SK-N-DZ (cell line): ENCODE measurements around the gene DNAJB1.
"Not testable (repeated sequence)": the region's sequence is repeated elsewhere in the genome, so short reads cannot be mapped to it uniquely, and the experiment has no call there.

Experiments used
- DNase-seq: peaks from one replicate; pipeline ENCODE4 v3.0.0-alpha.2; 2015; ENCODE audit warnings: low spot score

The DNAJB1 gene

GRCh38 chr19:14520543-14520942 is 2.3 kb upstream of the DNAJB1 start:
- no peak for DNase-seq

DNA sequence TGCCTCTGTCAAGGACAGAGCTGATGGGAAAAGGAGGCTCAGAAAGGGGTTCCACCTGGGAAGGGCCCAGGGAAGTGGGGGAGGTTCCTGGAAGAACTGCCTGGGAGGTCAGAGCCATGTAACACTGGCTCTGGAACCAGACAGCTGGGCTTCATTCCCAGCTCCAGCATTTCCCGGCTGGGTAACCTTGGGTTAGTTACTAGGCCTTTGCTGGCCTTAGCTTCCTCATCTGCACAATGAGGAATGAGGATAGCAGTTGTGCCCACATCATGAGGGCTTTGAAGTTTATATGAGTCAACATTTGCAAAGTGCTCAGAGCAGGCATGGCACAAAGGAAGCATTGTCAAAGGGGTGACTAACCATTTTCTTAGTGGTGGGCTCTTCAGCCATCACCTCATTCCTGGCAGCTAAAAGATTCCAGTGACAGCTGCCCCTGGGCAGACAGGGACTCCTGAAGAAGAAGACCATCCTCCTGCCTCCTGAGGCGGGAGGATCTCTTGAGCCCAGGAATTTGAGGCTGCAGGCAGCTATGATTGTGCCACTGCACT is 1.7 kb upstream of the DNAJB1 start:
- DNase-seq = no peak

GRCh38 chr19:14519245-14519859 is 1.2 kb upstream of the DNAJB1 start:
- DNase-seq = no peak

DNA sequence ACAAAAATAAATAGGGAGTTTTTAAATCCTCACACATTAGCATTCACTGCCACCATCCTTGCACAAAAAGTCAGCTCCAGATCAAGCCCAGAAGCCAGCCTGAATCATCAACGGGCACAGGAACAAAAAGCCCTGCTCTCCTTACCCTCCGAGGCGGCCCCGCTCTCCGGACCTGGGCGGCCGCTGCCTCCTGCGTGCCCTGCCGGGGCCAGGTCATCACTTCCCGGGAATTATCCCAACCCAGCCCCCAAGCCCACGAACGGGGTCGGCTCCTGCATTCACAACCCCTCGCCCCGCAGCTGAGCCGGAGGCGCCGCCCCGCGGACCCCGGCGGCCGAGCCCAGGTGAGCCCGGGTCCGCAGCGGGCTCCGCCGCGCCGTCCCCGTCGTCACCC is 754 bp downstream of the DNAJB1 start:
- no peak for DNase-seq

DNA sequence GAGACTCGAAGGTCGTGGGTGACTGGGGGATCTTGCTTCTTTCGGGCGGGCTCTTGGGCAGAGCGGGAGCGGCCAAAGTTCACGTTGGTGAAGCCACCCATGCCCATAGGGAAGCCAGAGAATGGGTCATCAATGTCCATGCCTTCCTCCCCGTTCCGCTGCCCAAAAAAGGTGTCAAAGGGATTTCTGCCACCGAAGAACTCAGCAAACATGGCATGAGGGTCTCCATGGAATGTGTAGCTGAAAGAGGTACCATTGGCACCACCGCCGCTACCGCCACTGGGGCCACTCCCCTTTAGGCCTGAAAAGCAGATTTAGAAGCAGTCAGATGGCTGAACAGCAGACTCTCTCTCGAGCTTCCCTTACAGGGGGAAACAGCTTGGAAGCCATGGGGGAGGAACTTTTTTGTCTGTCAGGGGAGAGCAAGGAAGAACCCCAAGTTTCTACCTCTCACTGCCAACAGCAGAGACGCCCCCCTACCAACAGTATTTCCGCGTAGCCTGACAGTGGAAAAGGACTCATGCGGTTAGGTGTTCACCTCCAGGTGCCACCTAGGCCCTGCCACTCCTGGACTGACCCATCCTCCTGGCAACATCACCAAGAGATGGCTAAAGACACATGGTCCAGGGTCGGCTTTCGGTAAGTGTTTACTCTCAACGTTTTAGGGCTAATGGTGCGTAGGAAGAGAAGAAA is 1.3 kb downstream of the DNAJB1 start:
- no peak for DNase-seq

DNA sequence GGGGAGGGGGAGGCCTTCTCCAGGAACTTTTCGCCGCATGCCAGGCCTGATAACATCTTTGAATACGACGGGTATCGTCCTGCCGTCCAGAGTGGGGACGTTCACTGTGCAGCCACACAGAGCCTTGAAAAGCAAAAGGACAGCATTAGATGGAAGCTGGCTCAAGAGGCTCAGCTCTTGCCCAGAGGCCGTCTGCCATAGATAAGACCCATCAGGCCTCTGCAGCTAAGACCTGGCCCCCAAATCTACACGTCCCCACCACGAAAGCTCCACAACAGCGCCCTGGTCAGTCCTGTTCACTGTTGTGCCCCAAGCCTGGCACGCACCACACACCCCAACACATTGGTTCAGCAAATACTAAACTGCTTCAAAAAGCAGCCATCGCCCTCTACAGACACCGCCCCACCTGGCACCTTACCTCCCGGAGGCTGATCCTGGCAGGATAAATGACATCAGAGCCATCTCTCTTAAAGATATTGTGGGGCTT is 2.1 kb downstream of the DNAJB1 start:
- no peak for DNase-seq

DNA sequence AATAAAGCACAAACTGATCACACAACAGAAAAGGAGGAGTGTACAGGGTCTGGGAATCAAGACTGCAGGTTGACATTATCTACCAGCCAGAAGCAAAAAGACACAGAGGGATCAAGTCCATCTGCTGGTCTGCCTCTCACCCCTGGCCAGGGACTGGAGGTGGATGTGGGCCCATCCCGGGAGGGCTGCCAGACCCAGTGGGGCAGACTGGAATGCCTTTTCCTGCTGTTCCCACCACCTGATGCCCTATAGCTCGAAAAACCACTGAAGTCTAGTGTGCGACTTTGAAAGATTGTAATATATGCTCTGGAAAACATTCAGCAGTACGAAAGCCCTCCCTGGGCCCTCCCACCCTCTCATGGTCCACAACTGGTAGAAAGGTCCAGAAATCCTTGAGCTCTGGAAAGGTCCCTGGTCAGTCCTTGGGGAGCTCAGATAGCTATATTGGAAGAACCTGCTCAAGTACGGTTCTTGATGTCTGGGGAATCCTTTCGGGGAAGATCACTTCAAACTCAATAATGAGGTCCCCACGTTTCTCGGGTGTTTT is 2.6 kb downstream of the DNAJB1 start:
- no peak for DNase-seq

GRCh38 chr19:14514215-14514863 is 3.9 kb downstream of the DNAJB1 start:
- no peak for DNase-seq

DNA sequence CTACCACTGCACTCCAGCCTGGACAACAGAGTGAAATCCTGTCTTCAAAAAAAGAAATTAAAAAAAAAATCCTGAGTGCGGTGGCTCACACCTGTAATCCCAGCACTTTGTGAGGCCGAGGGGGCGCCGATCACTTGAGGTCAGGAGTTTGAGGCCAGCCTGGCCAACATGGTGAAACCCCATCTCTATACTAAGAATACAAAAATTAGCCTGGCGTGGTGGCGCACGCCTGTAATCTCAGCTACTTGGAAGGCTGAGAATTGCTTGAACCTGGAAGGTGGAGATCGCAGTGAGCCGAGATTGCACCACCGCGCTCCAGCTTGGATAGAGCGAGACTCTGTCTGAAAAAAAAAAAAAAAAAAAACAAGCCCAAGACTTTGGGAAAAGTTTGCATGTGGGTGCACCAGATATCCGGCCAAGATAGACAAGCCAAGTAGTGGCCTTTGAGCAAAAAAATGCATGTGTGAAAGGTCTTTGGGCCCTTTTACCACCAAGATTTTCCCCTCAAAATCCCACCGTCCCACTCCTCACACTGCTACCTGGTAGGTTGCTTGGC is 5.7 kb downstream of the DNAJB1 start:
- no peak for DNase-seq

GRCh38 chr19:14511229-14511593 is 7.0 kb downstream of the DNAJB1 start:
- DNase-seq = no peak

DNA sequence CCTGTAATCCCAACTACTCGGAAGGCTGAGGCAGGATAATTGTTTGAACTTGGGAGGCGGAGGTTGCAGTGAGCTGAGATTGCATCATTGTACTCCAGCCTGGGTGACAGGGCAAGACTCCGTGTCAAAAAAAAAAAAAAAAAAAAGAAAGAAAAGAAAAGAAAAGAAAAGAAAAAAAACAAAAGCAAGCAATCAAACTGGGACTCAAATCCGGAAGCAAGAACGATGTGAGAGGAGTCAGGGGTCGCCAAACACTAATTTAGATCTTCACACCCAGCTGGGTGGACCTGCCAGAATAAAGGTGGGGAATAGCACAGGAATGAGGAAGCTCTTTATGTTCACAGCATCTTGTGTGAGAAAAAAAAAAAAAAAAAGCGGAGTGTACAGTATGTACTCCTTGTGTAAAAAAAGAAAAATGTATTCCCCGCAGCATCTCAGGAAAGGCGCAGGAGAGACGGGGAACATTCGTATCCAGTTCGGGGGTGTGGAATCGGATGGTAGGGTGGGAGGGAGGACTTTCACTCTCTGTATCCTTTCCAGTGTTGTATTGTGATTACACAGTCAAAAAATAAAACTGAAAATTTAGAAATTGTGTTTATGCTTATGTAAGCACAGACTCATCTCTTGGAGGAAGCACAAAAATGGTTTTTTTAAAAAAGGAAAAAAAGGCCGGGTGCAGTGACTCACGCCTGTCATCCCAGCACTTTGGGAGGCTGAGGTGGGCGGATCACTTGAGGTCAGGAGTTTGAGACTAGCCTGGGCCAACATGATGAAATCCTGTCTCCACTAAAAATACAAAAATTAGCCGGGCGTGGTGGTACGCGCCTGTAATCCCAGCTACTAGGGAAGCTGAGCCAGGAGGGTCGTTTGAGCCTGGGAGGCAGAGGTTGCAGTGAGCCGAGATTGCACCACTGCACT is 7.6 kb downstream of the DNAJB1 start:
- no peak for DNase-seq

- no peak for DNase-seq
These were observed 10.3 kb downstream of the DNAJB1 start for GRCh38 chr19:14507704-14508542.

DNA sequence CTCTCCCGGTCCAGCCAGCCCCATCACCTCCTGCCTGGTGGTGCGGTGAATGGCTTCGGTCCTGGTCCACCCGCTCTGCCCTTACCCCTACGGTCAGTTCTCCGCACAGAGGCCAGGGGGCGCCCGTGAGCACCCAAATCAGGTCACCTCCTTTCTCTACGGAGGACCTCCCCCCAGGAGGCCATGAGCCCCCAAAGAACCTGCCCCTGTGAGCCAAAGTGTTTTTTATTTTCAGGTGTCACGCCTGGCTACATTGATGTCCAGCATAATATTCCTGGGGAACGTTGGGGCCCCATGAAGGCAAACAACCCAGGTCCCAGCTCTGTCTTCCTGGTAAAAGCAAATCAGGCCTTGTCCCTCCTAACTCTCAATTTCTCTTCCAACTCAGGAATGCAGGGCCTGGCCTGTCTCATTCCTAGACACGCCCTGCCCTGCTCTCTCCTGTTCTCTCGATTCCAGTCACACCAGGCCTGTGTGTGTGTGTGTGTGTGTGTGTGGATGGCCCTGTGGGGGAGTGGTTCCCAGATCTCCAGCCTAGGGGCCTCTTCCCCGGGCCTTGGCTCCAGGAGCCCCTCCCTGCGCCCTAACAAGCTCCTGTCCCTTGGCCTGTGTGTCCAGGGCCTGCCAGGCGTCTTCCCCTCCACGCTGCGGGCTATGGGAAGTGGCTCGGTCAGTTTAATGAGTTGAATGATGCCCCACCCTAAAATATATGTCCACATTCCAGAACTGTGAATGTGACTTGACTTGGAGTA is 12.5 kb downstream of the DNAJB1 start:
- peak; percentile 66 for DNase-seq

DNA sequence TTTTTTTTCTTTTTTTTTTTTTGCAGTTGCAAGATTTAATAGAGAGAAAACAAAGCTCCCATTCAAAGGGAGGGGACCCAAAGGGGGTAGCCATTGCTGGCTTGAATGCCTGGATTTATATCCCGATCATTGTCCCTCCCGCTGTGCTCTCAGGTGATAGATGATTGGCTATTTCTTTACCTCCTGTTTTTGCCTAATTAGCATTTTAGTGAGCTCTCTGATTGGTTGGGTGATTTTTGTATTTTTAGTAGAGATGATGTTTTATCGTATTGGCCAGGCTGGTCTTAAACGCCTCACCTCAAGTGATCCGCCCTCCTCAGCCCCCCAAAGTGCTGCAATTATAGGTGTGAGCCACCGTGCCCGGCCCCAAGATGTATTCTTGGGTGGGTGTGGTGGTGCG is 13.6 kb downstream of the DNAJB1 start:
- DNase-seq = not testable (repeated sequence)

- DNase-seq = no peak
These were observed 14.9 kb downstream of the DNAJB1 start for GRCh38 chr19:14503285-14503684.

- DNase-seq = no peak
These were observed 15.7 kb downstream of the DNAJB1 start for GRCh38 chr19:14502334-14503092.

- DNase-seq = peak; percentile 43
These were observed 20.8 kb downstream of the DNAJB1 start for GRCh38 chr19:14497228-14497921.

GRCh38 chr19:14496834-14497227 is 21.4 kb downstream of the DNAJB1 start:
- no peak for DNase-seq
